Middle frontal gyrus (tissue), 1 donor: ENCODE results near the gene ANKS1A.

ENCODE experiments used
- DNase-seq: peaks from one replicate; pipeline ENCODE4 v3.0.0-alpha.2; 2015; ENCODE audit warnings: low spot score; ENCODE audit errors: extremely low spot score

ANKS1A gene

DNA sequence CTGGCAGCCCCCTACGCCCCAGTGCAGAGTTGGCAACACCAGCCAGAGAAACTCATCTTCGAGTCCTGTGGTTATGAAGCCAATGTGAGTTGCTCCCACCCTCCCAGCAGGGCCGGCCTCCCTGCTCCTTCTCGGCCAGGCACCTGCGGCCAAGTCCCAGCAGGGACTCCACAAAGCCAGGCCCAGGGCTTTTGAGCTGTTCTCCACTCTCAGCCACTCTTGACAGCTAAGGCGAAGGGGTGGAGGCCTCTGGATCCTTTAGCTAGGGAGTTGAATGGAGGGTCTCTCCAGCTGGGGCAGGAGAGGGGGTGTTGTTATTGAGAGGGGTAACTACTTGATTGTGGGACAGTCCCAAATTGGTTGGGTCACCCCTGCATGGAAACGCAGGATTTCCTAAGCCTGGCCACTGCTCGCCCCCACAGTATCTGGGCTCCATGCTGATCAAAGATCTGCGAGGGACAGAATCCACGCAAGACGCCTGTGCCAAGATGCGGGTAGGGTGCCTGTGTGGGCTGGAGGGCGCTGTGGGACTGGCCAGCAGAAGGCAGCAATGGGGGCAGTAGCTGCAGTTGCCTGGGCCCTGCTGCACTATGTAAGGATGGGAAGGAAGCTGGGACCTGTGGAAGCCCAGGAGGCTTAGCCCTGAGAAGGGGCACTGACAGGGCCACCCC is 193.8 kb downstream of the ANKS1A start:
- DNase-seq: no peak

DNA sequence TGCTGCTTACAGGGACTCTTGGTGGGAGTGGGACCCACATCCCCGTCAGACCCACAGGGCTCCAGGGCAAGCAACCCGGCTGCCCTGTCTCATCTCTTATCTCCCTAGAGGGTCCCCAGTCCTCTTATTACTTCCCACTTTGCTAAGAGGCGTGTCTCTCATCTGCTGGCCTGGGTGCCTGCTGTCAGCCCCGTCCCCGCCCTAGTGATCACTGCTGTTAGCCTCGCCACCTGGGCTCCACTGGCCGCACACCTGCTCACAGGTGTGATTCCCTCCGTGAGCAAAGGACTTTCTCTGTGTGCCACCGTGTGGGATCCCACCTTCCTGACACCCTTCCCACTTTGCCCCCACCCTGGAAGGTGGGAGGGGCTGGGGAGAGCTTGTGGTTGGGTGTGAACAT is 194.5 kb downstream of the ANKS1A start:
- no peak for DNase-seq

DNA sequence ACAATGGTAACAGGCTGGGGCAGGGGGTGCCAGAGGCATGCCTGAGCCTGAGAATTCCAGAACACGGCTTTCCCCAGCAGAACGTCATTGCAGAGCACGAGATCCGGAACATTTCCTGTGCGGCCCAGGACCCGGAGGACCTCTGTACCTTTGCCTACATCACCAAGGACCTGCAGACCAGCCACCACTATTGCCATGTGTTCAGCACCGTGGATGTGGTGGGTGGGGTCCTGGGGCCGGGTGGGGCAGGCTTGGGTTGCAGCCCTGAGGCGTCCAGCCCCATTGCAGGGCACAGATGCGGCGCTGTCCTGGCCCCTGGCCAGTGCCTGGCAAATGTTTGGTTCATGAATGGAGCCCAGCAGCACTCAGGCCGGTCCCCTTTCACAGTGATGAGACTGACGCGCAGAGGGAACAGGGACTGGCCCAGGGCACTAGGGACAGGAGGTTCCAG is 195.0 kb downstream of the ANKS1A start:
- no peak for DNase-seq

DNA sequence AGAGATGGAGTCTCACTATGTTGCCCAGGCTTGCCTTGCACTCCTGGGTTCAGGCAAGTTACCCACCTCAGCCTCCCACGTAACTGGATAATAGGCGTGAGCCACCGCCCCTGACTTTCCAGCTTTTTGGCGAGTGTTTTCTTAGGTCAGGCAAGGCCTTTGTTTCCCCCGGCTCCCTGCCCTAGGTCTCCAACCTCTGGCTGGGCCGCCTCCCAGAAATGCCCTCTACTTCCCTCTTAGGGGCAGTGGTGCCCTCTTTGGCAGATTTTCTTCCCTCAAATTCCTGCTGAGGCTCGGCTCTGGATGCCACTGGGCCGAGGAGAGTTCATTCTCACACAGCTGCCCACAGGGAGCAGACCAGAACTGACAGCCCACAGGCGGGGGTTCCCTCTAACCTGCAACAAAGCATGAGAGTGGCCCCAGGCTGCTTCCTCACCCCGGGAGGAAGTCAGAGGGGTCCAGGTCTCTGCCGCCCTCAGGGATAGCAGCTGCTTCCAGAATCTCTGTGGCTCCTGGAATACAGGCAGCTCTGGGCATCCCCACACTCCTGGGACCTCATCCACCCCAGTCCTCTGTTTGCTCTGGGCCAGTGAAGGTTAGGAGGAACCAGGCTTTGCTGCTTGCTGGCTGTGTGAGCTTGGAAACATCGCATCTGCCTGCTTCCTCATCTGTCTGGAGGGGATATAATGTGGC is 195.6 kb downstream of the ANKS1A start:
- no peak for DNase-seq

DNA sequence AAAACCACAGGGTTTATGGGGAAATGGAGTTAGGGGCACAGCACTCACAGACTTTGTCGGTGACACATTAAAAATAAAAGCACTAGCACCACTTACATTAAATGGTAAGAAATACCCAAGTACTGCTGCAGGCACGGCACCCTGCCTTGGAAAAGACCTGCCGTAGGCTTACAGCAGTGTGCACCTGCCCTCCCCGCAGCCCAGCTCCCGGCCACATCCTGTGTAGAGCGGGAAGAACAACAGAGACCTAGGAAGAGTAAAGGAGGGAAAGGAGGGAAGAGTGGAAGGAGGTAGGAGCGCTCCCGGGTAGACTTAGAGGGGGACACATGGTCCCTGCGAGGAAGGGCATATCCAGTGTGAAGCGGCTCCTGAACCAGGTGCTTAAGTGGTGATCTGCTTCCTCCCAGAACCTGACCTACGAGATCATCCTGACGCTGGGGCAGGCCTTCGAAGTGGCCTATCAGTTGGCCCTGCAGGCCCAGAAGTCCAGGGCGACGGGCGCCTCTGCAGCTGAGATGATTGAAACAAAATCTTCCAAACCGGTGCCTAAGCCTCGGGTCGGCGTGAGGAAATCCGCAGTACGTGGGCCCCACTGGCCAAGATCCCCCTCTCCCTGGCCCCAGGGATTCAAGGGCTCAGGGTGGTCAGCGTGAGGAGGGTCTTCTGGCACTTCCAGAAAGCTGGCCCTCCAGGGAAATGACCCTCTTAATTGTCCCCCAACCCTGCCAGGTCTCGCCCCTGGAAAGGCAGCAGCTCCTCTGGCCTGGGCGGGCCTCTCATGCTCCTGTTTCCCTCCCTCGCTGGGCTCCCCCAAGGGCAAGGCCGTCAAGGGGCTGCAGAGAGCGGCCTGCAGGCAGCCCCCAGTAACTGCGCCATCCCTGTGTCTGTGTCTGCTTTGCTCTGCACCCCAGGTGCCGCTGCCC is 196.6 kb downstream of the ANKS1A start:
- no peak for DNase-seq

DNA sequence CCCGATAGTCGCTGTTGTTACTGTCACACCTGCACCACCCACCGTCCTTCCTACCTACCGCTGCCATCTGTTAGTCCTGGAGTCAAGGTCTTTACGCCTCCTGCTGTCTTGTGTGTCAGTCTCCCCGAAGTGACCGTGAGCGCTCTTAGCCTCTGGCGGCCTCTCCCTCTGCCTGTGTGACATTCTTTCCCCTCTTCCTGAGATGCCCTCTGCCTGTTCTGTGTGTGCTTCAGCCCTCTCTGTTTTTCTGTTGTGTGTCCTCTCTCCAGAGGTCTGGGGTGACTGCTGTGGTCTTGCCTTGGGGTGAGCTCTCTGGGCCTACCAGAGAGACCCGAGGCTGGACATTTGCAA is 197.2 kb downstream of the ANKS1A start:
- DNase-seq: no peak

DNA sequence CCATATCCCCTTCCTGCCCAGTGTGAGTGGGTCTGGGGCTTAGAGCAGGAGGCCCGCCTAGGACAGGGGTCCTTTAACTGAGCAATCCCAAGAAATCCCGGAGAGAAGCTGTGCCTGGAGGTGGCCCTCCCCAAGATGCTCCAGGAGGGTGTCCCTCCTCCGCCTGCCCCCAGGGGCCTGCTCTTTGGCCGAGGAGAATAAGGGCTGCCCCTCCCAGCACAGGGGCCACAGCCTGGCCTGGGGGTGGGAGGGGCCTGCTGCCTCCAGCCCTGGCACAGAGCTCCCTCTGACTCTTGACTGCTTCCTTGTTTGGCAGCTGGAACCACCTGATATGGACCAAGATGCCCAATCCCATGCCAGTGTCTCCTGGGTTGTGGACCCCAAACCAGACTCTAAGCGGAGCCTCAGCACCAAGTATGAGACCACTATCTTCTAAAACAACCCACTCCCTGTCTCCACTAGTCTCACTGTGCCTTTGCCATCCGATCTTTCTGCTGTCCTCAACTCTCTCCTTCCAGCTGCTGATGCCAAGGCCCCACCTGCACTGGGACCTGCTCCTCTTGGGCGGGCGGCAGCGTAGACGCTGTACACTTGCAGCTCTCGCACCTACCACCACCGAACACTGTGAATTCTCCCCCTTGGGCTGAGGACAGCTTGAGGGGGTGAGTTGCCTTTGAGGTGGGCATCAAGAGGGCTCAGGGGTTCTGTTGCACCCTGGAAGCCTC is 197.7 kb downstream of the ANKS1A start:
- no peak for DNase-seq

DNA sequence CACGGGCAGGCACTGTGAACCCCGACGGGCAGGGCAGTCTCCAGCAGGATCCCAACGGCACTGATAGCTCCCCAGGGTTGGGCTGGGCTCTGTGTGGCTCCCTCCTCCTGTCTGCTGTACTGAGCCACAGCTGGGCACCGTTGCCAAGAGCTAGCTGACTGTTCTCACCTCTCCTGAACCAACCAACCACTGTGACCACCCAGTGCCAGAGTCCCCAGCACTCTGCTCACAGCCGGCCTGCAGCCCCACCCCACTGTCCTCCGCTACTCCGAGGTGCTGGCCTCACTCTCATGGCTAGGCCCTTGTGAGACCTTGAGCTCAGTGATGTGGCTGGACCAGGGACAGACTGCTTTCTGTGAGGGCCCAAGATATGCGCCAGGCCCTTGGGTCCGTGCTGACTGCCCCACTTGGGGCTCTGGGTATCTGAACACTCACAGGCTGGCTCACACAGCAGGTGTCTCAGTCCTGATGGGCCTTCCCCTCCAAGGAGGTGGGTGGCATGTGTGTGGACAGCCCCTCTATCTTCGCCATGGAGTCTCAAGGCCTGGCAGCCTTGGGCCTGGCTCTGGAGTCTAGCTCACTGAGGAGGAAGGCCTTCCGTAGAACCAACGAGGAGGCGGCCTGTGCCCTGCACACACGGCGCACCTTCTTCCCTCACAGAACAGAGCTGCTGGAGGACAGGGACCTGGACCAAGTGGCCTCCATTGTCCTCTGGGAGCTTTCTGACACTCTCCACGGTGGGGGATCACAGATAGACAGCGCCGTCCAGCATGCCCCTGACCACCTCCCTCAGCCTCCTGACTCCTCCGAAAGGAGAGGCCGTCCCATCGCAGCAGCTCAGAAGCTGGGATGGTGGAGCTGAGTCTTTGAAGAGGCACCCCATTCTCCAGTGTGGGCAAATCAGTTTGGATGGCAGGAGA is 198.6 kb downstream of the ANKS1A start:
- no peak for DNase-seq

DNA sequence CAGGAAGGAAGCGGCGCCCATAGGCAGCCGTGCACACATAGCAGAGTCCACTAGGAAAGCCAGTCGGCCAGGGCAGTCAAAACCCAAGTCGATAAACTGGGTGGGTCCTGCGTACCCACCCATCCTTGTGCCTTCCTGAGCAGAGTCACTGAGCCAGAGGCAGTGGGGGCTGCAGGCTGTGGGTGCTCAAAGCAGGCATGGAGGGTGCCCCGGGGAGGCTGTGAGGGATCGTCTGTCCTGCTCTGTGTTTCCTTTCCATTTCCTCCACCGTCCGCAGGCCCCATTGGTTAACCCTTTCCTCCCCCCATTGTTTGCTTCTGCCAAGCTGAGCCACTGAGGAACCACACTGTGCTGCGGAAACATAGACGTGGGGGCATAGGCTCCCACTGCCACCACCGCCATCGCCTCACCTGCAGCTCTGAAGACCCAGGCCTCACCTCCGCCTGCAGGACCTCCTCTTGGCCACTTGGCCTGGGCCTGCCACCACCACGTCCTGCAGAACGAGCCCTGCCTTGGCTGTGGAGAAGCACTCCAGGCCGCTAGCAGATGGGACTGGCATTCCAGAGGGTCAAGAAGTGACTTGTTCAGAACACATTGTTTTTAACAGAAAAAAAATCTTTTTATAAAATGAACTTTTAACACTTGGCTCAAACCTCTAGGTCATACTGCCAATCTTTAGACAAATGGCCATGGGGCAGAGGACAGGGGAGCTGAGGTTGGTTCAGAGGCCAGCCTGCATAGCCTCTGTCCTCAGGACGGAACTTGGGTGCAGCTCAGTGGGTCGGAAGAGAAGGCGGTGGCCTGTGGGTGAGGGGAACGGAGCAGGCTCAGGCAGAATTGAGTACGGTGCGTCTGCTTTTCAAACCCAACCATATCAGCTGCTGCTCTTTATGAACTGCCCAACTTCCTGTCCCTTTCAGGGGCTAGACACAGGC is 199.5 kb downstream of the ANKS1A start:
- no peak for DNase-seq

DNA sequence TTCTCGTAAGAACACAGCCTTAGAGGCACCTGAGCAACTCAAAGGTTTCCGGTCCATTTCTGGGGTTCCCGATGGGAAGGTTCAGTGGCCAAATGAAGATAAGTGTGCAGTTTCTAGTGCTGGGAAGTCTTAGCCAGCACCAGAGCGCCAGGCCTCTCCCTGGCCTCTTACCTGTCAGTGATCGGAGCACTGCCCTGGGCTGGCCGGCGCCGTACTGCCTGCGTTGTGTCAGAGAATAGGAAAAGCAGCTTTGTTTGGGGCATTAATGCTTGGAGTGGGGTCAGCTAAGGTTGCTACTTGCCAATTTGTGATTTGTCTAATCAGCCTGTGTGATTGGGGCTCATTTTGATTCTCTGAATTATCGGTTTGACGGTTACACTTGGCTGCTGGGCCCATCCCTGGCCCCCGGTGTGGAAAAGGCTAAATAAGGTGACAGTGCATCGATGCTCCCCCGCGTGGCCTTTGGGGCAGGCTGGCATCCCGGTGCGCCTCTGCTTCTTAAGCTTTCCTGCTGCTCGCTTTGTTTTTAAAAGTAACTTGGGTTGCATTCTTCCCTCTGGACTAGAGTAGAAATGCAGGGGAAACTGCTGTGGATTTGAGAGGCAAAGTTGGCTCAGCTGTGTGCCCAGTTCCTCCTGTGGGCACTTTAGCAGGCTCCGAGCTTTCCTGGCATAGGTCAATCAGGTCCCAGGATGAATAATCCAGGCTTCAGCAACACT is 200.3 kb downstream of the ANKS1A start:
- DNase-seq: no peak

DNA sequence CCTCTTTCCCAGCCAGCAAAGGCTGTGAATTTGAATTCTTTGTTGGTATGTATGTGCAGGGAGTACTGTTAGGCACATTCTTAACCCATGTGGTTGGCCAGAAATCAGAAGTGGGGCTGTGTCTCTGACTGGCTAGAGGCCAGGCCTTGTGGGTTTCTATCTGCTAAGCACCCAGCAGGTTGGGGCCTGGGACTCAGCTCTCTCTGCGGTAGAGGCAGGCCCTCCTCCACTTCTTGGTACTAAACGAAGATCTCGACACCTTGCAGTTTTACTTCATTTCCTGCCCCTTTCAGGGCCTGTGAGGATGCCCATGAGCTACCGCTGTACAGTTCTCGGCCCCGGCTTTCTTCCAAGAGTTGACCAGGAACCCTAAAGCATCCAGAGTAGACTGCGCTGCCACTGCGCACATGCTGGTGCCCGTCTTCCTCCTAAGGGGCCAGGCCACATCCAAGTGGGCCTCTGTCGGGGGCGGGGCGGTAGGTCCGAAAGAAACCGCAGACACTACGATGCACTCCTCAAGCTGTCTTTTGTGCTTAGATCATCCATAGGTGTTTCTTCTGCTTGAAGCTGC is 201.0 kb downstream of the ANKS1A start:
- DNase-seq: no peak

DNA sequence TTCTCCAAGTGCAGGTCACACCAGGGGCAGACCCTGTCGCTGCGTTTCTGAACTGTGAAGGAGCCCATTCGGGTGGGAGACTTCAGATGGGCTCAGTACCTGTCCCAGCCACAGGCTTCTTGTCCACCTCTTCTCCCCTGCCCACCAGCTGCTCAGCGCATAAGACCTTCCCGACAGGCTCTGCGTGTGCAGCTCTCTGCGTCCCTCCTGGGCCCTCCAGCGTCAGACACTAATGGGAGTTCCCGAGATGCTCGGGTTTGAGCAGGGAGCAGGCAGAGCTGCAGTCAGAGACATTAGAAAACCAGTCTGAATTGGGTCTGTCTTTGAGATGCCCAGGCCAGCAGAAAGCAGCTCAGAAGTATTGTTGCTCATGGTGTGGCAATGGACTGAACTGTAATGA is 201.7 kb downstream of the ANKS1A start:
- no peak for DNase-seq

DNA sequence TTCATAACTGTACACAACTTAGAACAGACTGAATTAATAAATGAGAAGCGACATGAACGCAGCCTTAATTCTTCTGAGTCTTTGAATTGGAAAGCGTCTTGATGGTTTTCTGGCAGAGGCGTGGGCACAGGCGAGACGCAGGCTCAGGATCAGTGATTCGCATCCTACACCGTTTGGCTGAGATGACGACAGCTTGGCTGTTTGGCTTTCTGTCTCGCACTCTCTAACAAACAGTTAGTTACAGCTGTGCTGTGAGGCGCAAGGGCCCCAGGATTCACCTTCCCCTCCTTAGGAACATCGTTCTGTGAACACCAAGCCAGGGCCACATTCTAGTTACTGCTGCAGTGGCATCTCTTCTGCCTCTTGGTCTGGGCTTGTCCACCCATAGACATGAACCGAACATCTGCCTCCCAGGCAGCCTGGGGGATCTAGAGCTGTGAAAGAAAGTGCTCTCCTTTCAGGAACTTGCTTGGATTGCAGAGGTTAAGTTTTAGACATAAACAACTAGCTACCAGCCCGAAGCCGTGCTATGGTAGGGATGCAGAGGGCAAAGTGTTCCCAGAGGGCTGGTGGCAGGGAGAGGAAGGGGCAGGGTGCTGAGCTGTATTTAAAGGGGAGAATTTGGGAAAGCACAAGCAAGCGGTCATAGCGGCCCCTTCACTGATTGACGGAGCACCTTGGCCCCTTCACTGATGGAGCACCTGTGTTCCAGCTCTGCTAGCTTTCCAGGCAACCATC is 202.5 kb downstream of the ANKS1A start:
- no peak for DNase-seq

DNA sequence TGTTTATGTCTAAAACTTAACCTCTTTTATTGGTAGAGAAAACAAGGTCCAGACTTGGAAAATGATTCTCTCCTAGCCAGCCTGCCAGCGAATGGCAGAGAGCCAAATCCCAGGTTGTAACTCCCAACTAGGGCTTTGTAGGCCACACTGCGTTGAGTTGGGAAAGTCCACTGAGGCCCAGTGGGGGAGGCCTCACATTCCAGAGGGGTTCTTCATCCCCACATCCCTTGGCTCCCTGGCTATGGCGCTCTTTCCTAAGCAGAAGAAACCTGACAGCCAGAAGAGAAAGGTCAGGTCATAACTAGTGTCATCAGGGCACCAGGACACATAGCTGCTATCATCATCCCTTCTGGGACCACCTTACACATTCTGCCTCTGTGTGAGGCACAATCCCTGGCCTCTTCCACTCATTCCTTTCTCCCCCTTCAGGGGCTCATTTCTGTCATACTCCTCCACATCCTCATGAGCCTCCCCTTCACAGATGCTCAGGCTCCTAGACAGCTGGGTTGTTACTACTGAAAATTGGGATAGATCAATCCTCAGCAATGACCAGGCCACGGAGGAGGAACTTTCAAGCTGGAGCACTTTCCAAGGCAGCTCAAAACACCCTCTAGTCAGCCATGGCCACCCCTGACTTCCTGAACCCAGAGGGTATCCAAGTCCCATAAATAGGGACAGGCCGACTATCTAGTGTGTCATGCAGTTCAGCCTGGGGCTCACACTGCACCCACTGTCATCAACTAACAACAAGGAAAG is 203.5 kb downstream of the ANKS1A start:
- DNase-seq: no peak

DNA sequence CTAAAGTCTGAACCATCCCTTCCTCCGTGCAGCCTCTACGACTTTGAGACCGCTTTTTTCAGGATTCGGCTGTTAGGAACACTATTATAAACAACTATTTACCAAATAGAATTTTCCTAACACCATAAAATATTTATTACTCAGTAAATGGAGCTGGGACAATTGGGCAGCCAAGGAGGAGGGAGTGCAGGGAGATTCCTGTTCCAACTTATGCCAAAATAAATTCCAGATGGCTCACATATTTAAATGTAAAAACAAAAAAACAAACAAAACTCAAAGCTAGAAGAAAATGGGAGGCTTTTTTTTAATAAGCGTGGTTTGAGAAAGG is 204.0 kb downstream of the ANKS1A start:
- DNase-seq: no peak

DNA sequence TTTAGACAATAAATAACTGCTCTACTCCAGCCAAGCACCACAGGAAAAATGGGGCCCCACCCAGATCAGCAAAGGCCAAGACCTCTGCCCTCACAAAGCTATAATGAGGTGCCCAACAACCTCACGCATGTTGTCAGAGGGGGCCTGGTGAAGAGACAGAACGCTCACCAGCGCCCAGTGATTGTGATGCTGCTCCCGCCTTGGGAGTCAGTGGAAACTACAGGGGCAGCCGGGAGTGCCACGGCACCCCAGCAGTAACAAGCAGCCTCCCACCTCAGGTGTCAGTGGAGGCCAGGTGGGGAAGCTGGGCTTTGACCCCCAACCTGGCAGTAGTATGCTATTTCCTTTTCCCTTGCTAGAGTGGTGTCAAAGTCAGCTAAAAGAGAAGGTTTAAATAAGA is 204.7 kb downstream of the ANKS1A start:
- no peak for DNase-seq

DNA sequence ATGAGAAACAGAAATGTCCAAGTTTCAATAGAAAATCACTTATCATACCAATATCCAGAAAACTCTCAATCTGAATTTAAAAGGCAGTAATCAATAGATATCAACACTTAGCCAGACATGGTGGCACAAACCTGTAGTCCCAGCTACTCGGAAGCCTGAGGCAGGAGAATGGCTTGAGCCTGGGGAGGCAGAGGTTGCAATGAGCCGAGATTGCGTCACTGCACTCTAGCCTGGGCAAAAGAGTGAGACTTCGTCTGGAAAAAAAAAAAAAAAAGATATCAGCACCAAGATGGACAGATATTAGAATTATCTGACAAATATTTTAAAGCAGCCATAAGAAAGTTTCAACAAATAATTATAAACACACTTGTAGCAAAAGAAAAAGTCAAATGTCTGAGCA is 205.1 kb downstream of the ANKS1A start:
- no peak for DNase-seq
